ENCODE data around the gene LCNL1.

LCNL1 gene

GRCh38 chr9:136977223-136977622 is 5.6 kb upstream of the LCNL1 start, which contains the start of gene PTGDS:
Gene PTGDS, plus strand, starts transcription at chr9:136977504. Its CDS starts 75 bp downstream, at chr9:136977579.
- H3K4me3 ChIP-seq (ENCODE audit: low read depth, low read length), result no peak within 1 kb of the TSS
- no peak for TF ChIP-seq CTCF (IDR thresholded peaks at IDR 0.05; ENCODE audit: low read depth, low read length, missing control alignments)
- DNase-seq (ENCODE audit: low read depth), result no peak

GRCh38 chr9:136977649-136978072 is 5.1 kb upstream of the LCNL1 start:
- no peak for DNase-seq (ENCODE audit: low read depth)
- no peak overlapping the region for H3K4me3 ChIP-seq (ENCODE audit: low read depth, low read length)
- no peak for TF ChIP-seq CTCF (IDR thresholded peaks at IDR 0.05; ENCODE audit: low read depth, low read length, missing control alignments)

- TF ChIP-seq CTCF (IDR thresholded peaks at IDR 0.05; ENCODE audit: low read depth, low read length, missing control alignments), result no peak
- DNase-seq (ENCODE audit: low read depth), result no peak
- no peak overlapping the region for H3K4me3 ChIP-seq (ENCODE audit: low read depth, low read length)
Measured at GRCh38 chr9:136978073-136978864, 4.5 kb upstream of the LCNL1 start.

GRCh38 chr9:136978865-136979544 is 3.8 kb upstream of the LCNL1 start:
- DNase-seq (ENCODE audit: low read depth), result no peak
- no peak for TF ChIP-seq CTCF (IDR thresholded peaks at IDR 0.05; ENCODE audit: low read depth, low read length, missing control alignments)
- H3K4me3 ChIP-seq (ENCODE audit: low read depth, low read length), result no peak overlapping the region

GRCh38 chr9:136979769-136980587 is 2.8 kb upstream of the LCNL1 start:
- no peak for TF ChIP-seq CTCF (IDR thresholded peaks at IDR 0.05; ENCODE audit: low read depth, low read length, missing control alignments)
- DNase-seq (ENCODE audit: low read depth), result no peak
- no peak overlapping the region for H3K4me3 ChIP-seq (ENCODE audit: low read depth, low read length)

GRCh38 chr9:136980669-136981478 is 1.9 kb upstream of the LCNL1 start:
- no peak overlapping the region for H3K4me3 ChIP-seq (ENCODE audit: low read depth, low read length)
- no peak for TF ChIP-seq CTCF (IDR thresholded peaks at IDR 0.05; ENCODE audit: low read depth, low read length, missing control alignments)
- DNase-seq (ENCODE audit: low read depth), result no peak
